22Rv1 (cell line): ENCODE measurements around the gene ARPC4.
"Not testable (repeated sequence)": the region's sequence is repeated elsewhere in the genome, so short reads cannot be mapped to it uniquely, and the experiment has no call there.

Experiments
- H3K27ac ChIP-seq: fragments of 450-650 bp; 2 replicates; pipeline ENCODE4 v1.5.1; 2017
- ZFX ChIP-seq: fragments of 450-650 bp; IDR thresholded peaks from 2 replicates; pipeline ENCODE4 v1.6.1; 2017; ENCODE audit warnings: antibody characterized with exemption, borderline replicate concordance
- TF ChIP-seq, protein P1 (sequence below): fragments of 450-650 bp; IDR thresholded peaks from 2 replicates; pipeline ENCODE4 v1.5.1; 2017; ENCODE audit warnings: mild to moderate bottlenecking

ARPC4 gene

GRCh38 chr3:9848860-9849259 is 56.0 kb downstream of the ARPC4 start:
- TF ChIP-seq, protein P1, sequence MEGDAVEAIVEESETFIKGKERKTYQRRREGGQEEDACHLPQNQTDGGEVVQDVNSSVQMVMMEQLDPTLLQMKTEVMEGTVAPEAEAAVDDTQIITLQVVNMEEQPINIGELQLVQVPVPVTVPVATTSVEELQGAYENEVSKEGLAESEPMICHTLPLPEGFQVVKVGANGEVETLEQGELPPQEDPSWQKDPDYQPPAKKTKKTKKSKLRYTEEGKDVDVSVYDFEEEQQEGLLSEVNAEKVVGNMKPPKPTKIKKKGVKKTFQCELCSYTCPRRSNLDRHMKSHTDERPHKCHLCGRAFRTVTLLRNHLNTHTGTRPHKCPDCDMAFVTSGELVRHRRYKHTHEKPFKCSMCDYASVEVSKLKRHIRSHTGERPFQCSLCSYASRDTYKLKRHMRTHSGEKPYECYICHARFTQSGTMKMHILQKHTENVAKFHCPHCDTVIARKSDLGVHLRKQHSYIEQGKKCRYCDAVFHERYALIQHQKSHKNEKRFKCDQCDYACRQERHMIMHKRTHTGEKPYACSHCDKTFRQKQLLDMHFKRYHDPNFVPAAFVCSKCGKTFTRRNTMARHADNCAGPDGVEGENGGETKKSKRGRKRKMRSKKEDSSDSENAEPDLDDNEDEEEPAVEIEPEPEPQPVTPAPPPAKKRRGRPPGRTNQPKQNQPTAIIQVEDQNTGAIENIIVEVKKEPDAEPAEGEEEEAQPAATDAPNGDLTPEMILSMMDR, result peak; percentile 84
- H3K27ac ChIP-seq, result not testable (repeated sequence)

DNA sequence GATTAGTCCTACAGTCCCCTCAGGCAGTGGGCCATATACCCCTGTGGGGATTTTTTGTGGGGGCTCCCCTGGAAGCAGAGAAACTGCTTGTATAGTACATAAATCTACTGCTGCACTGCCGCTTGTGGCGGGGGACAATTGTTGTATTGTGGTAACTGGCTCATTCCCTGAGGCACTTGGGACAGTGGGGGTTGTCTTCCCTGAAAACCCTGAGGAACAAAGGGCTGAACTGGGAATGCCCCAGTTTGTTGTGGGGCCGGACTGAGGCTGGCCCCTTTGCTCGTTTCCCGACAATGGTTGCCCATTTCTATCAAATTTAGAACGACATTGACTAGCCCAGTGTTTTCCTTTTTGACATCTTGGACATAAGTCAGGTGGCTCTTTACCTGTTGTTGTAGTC is 58.5 kb downstream of the ARPC4 start:
- not testable (repeated sequence) for H3K27ac ChIP-seq

DNA sequence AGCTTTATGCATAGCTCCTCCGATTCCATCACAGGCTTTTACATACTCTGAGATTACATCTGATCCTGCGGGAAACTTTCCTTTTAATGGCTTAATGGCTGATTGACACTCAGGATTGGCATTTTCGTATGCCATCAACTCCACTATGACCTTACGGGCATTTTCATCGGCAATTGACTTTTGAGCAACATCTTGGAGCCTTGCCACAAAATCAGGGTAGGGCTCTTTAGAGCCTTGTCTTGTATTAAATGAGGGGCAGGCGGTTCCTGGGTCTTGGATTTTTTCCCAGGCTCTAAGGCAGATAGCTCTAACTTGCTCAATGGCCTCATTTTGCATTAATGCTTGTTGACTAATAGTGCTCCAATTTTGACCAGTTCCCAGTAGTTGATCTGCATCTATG is 59.0 kb downstream of the ARPC4 start:
- not testable (repeated sequence) for H3K27ac ChIP-seq

DNA sequence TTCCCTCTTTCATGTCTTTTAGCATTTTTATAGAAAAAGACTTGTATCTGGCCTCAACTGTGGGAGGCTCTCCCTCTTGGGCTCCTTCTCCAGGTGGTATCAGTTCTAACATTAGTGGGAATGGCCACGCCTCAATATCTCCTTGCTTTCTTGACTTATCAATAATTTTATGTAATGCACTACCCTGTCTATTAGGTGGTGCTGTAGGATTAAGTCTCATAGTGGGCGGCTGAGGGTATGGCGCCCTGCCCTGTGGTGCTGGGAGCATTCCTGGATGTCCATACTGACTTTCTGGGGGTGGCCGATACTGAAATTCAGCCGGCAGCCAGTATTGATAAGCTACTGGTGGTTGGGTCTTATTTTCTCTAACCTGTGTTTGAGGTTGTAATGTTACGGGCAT is 59.6 kb downstream of the ARPC4 start:
- no peak for TF ChIP-seq ZFX
- TF ChIP-seq, protein P1, result no peak
- H3K27ac ChIP-seq, result no peak overlapping the region

DNA sequence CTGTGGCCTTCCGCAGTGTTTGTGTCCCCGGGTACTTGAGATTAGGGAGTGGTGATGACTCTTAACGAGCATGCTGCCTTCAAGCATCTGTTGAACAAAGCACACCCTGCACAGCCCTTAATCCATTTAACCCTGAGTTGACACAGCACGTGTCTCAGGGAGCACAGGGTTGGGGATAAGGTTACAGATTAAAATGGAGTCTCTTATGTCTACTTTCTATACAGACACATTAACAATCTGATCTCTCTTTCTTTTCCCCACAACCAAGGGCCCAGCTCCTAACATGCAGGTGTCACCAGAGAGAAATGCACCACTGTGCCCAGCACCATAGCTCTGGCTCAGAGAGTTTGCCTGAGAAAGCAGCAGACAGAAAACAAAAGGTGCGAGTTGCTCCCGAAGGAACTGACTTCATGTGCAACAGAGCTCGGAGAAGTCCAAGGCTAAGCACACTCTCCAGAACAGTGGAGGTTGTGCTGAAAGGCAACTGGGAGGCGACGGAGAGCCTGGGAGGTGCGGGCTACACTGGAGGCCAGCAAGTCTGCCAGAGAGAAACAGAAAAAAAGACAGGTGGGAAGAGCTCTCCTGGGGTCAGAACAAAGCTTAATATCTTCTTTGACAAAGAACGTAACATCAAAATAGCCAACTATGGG is 61.5 kb downstream of the ARPC4 start:
- not testable (repeated sequence) for H3K27ac ChIP-seq

- TF ChIP-seq, protein P1, result no peak
- TF ChIP-seq ZFX, result no peak
- no peak overlapping the region for H3K27ac ChIP-seq
These were observed 62.7 kb downstream of the ARPC4 start for GRCh38 chr3:9855594-9855993.
